Measurements from ENCODE around the gene WNT8B.

Gene WNT8B

DNA sequence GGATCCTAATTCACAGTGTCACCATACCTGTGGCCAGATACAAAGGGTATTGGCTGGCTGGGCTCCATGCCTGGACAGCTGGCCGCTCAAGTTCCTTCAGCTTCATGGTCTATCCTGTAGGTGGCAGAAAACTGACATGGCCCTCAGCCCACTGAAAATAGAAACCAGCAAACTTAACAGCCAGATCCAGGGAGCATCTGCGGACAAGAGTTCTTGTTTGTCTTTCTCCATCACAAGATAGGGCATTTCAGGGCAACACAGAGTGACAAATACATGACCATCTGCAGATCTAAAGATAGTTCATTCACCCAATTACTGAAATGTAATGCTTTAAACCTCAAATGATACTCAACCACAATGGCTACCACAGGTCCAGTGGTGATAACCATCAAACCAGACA lies 54.0 kb downstream of the WNT8B start:
- no peak overlapping the region for H3K4me3 ChIP-seq (ENCODE audit: low read depth, low read length)

DNA sequence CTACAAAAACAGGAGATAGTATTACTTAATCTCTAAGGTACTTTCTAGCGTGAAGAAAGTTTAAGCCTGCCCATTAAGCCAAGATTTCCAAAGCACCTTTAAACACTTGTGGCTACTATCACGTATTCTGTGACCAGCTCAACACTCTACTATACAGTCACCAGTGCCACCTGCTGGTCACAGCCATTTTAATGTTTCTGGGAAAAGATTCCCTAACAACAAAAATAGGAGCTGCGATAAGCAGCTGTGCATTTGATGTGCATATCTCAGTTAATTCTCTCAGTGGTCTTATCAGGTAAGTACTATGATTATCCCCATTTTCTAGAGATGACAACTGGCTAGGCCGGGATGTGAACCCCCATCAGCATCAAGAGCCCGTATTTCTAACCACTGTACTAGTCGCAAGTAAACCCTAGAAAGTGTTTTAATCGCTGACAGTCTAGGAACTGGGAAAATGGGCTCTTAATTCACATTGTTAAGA lies 56.0 kb downstream of the WNT8B start:
- peak overlapping the region; percentile 34 for H3K4me3 ChIP-seq (ENCODE audit: low read depth, low read length)

- peak within 1 kb of the TSS; percentile 34 for H3K4me3 ChIP-seq (ENCODE audit: low read depth, low read length)
Measured at GRCh38 chr10:100519311-100520051, 56.7 kb downstream of the WNT8B start, which contains the start of gene SEC31B. Gene SEC31B (minus strand): TSS chr10:100519861. CDS start chr10:100516952, 2,909 bp downstream.

DNA sequence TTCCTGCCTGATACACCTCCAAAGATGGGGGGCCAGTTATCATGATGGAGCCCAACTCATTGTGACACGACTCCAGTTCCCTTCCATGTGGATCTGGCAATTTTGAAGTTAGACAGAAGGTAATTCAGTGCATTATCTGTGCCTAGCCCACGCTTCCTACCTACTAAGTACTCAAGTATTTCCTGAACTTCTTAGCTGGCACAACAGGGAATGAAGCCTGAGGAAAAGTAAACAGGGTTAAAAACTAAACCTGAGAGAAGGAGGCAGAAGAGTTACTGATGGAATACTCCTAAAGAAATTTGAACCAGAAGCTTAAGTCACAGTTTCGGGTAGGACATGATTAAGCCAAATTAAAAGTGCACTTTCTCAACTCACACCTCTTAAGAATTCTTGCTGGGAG lies 58.0 kb downstream of the WNT8B start:
- H3K4me3 ChIP-seq (ENCODE audit: low read depth, low read length) = no peak overlapping the region

GRCh38 chr10:100522107-100522801 lies 59.4 kb downstream of the WNT8B start:
- no peak overlapping the region for H3K4me3 ChIP-seq (ENCODE audit: low read depth, low read length)

DNA sequence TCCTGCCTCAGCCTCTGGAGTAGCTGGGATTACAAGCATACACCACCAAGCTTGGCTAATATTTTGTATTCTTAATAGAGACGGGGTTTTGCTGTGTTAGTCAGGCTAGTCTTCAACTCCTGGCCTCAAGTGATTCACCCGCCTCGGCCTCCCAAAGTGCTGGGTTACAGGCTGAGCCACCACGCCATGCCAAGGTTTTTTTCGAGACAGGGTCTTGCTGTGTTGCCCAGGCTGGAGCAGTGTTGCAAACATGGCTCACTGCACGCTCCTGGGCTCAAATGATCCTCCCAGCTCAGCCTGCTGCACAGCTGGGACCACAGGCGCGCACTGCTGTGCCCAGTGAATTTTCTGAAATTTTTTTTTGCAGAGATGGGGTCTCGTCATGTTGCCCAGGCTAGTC lies 60.1 kb downstream of the WNT8B start:
- H3K4me3 ChIP-seq (ENCODE audit: low read depth, low read length) = no peak overlapping the region

DNA sequence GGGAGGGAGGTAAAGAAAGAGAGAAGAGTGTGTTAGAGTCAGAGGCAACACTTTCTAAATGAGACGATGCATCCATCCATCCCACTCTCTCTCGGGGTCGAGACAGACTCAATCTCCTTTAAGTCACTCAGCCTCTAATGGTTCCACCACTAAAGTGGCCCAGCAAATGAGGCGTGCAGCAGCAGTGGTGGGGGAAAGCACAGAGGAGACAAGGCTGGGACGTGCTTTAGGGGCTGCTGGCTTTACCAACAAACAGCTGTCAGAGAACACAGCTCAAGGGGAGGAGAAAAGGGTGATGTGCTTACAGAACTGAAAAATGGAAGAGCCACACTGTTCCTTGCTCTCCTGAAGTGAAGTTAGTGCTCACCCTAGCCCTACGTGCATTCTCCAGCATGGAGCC lies 61.4 kb downstream of the WNT8B start:
- no peak overlapping the region for H3K4me3 ChIP-seq (ENCODE audit: low read depth, low read length)

DNA sequence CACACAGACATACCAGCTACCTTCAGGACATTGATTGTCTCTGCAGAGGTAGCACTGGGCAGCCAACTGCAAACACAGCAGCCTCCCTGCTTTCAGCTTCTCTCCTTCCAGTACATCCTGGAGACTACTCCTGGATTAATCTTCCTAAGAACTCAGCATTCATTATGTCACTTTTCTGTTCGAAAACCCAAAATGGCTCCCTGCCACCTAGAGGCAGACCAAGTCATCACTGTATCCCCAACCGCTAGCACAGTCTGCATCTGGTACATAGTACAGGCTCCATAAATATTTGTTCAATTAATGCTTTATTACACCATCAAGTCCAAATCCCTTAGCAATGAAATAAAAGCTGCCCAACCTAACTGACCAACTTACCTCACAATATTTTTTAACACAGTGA lies 61.8 kb downstream of the WNT8B start:
- no peak overlapping the region for H3K4me3 ChIP-seq (ENCODE audit: low read depth, low read length)

DNA sequence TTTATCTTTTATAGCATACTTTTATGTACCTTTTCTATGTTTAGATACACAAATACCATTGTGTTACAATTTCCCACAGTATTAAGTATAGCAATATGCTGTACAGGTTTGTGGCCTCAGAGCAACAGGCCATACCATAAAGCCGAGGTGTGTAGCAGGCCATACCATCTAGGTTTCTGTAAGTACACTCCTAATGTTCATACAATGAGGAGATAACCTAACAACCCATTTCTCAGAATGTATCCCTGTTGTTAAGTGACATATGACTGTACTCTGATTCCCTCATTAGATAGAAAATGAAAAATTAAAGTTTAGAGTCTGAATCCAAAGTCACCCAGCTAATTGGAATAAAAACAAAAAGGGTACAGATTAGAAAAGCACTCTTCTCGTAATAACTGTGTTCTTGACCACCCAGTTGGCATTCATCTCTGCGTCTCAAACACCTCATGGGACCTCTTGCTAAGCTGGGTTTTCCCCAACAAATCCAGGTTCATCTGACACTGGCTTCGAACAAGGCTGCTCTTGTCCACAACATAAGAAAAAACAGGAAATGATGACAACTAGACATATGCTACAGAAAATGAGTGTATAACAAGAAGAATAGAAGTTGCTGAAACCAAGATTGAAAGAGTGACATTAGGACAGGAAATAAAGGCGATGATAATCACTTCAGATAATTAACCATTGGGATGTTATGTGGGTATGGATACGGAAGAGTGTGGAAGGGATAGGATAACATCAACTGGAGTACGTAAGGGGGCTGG lies 65.5 kb downstream of the WNT8B start:
- H3K4me3 ChIP-seq (ENCODE audit: low read depth, low read length) = peak overlapping the region; percentile 94

DNA sequence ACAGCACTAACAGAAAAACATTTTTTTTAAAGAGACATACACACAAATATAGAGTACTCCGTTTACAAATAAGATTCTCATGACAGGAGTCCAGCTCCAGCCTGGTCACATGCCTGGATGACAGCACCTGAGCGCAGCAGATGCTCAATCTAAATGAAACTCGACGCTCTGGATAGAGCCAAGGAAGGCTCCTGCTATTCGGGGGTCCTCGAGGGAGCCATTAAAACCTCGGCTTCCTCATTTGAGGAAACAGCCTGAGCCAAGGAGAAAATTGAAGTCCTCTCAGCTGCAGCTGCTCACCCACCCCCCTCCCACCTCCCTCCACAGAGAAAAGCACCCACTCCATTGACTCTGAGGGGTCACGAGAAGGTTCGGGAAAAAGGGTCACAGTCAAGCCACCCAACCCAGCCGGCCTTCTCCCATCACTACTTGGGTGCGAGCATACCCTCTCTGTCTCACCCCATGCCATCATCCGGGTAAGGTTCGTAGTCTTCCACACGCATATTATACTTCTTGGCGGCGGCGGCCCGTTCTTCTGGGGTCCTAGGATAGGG lies 66.2 kb downstream of the WNT8B start:
- peak overlapping the region; percentile 94 for H3K4me3 ChIP-seq (ENCODE audit: low read depth, low read length)

DNA sequence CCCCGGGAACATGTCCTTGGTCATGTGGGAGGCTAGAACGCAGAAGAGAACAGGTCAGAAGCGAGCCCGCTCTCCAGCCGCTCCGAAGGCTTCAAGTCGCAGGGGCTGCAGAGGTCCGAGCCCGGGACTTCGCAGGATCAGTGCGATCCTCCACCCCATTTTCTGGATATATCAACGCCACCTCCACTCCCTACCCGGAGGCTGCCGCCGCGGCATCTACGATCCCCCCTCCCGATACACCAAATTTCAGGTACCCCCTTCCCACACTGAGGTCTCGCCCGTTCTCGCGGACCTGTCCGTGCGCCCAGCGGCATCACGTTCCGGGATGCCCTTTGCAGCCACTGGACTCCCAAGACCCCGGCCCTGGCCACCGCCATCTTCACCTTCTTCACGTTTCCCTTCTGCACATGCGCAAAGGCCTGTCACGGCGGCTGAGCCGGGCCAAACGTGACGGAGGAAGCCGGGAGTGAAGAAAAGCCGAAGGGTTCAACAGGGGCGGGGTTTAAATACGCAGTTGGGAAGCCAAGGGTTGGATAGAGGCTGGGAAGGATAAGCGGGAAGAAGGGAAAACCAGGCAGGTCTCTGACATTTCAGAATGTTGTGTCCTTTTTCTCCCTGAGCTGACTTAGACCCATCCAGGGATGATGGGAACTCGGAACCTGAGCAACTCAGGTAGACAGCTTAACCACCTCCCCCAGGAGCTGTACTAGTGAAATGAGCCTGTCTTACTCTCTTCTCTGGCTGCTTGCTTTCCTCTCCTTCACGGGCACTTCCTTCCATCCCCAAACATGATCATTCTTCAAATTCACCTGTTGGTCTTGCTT lies 66.9 kb downstream of the WNT8B start, which contains the start of gene NDUFB8:
Gene NDUFB8 (minus strand): TSS at position 397 of the 824 bp plus-strand sequence. CDS start 20 bp downstream, at position 377.
- peak within 1 kb of the TSS; percentile 94 for H3K4me3 ChIP-seq (ENCODE audit: low read depth, low read length)

GRCh38 chr10:100531761-100532160 lies 69.0 kb downstream of the WNT8B start:
- H3K4me3 ChIP-seq (ENCODE audit: low read depth, low read length) = no peak overlapping the region
